GM04503 (cell line): ENCODE data around the gene RAB3IL1.

Source experiments
- DNase-seq: peaks from one replicate; pipeline ENCODE4 v3.0.0-alpha.2; 2012; ENCODE audit warnings: low read depth

RAB3IL1 gene

GRCh38 chr11:61952882-61953281, 35.5 kb upstream of the RAB3IL1 start:
- DNase-seq = no peak

DNA sequence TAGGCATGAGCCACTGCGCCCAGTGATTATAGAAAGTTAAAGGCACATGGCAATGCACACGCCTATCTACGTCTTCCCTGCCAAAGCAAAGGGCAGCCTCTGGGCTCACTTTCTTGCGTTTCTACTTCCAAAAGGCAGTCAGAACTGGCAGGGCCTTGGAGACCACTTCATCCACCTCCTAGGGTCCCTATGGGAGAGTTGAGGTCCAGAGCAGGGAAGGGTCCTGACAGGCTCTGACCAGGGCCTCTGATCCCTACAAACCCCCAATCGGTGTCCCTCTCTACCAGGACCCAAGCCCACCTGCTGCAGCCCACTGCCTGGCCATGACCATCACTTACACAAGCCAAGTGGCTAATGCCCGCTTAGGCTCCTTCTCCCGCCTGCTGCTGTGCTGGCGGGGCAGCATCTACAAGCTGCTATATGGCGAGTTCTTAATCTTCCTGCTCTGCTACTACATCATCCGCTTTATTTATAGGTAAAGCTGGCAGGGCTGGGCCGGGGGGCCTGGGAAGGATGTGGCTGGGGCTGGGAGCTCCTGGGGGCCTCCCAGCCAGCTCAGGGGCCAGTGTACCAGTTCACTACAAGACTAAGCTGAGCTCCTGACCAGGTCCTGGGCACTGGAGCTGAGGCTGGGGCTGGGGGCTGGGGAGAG, 34.2 kb upstream of the RAB3IL1 start:
- no peak for DNase-seq

DNA sequence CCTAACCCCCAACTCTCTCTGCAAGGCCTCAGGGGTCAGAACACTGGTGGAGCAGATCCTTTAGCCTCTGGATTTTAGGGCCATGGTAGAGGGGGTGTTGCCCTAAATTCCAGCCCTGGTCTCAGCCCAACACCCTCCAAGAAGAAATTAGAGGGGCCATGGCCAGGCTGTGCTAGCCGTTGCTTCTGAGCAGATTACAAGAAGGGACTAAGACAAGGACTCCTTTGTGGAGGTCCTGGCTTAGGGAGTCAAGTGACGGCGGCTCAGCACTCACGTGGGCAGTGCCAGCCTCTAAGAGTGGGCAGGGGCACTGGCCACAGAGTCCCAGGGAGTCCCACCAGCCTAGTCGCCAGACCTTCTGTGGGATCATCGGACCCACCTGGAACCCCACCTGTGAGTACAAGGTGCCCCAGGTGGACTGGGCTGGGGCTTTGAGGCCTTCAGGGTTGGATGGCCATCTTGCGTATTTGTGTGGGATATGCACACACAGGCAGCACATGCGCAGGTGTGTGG, 32.7 kb upstream of the RAB3IL1 start, which contains the start of gene BEST1:
BEST1 (plus strand) TSS at position 317 of the 513 bp plus-strand sequence. CDS start 1,456 bp downstream, outside the sequence.
- no peak for DNase-seq

DNA sequence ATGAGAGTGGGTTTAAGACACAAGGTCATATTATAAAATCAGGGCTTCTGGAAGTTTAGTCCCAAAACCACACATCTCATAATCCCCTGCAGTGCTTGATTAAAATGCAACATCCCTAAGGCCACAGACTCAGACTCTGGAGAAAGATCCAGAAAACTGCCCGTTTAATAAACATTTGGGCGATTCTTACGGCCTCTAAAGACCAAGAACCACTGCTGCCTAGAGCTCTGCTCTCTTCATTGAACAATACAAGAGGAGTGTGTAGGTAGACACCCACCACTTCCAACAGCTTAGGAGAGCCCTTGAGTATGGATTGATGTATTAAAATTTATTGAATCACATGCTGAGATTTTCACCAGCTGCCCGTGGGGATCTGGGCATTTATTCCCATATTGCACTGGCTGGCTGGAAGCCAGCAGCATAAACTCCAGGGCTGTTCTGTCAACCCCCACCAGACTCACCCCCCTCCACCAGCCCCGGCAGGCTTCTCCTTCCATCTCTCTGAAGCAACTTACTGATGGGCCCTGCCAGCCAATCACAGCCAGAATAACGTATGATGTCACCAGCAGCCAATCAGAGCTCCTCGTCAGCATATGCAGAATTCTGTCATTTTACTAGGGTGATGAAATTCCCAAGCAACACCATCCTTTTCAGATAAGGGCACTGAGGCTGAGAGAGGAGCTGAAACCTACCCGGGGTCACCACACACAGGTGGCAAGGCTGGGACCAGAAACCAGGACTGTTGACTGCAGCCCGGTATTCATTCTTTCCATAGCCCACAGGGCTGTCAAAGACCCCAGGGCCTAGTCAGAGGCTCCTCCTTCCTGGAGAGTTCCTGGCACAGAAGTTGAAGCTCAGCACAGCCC, 32.0 kb upstream of the RAB3IL1 start:
- DNase-seq = peak; percentile 59

DNA sequence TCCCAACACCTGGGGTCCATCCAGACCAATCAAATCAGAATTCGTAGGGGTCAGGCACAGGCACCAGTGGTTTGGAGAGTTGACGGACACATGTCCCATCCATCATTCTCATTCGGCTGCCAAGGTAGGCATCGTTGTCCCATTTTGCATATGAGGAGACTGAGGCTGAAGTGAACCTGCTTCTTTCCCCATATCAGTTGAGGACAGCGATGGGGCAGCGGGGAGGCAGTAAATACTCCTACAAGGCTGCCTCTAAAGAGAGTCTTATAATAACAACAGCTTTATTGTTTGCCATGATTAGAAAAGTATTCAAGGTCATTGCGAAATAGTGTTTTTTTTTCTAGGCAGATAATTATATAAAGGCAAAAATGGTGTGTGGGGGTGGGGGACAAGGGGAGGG, 31.1 kb upstream of the RAB3IL1 start:
- DNase-seq = no peak

- DNase-seq = no peak
These were observed 30.3 kb upstream of the RAB3IL1 start for GRCh38 chr11:61947486-61948210.

GRCh38 chr11:61946894-61947293, 29.5 kb upstream of the RAB3IL1 start:
- no peak for DNase-seq

- no peak for DNase-seq
These were observed 27.8 kb upstream of the RAB3IL1 start for GRCh38 chr11:61945191-61945590.

DNA sequence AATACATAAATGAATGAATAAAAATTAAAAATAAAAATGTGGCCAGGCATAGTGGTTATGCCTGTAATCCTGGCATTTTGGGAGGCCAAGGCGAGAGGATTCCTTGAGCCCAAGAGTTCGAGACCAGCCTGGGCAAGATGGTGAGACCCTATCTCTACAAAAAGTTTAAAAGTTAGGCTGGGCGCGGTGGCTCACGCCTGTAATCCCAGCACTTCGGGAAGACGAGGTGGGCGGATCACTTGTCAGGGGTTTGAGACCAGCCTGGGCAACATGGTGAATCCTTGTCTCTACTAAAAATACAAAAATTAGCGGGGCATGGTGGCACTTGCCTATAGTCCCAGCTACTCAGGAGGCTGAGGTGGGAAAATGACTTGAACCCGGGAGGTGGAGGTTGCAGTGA, 23.1 kb upstream of the RAB3IL1 start:
- DNase-seq = no peak

GRCh38 chr11:61935861-61936260, 18.5 kb upstream of the RAB3IL1 start:
- DNase-seq = no peak

GRCh38 chr11:61930933-61931332, 13.6 kb upstream of the RAB3IL1 start:
- no peak for DNase-seq

GRCh38 chr11:61928606-61929005, 11.2 kb upstream of the RAB3IL1 start:
- no peak for DNase-seq

DNA sequence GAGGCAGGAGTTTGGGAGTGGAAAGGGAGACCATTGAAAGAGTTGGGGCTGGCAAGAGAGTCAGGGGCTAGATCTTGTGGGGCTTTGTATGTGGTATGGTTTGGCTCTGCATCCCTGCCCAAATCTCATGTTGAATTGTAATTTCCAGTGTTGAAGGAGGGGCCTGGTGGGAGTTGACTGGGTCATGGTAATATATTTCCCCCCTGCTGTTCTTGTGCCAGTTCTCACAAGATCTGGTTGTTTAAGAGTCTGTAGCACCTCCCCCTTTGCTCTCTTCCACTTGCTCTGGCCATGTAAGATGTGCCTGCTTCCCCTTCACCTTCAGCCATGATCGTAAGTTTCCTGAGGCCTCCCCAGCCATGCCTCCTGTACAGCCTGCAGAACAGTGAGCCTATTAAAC, 10.1 kb upstream of the RAB3IL1 start:
- no peak for DNase-seq

DNA sequence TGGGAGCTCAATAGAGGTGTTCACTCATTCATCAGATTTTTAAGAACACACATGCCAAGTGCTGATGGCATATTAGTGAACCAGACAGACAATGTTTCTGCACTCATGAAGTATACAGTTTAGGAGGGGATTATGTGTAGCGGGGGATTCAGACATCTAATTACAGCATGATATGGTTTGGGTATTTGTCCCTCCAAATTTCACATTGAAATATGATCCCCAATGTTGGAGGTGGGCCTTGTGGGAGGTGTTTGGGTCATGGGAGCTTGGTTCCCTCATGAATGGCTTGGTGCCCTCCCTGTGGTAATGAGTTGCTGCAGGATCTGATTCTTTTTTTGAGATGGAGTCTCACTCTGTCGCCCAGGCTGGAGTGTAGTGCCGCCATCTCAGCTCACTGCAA, 8.9 kb upstream of the RAB3IL1 start:
- no peak for DNase-seq

- no peak for DNase-seq
These were observed 8.4 kb upstream of the RAB3IL1 start for GRCh38 chr11:61925736-61926135.

DNA sequence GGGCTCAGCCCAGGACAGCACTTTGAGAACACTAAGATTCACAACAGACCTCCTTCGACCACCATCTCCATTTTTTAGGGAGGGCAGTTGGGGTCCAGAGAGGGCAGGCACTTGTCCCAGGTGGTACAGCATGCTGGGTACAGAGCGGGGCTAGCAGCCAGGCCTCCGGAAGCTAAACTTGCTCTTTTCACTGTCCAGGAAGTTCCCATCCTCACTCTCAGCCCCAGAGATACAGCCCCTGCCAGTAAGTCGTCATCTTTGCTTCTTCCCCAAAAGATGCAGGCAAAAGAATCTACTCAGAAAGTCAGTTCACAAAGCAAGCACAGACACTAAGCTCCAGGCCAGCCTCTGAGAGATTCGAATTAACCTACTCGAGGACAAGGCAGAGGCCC, 6.7 kb upstream of the RAB3IL1 start:
- no peak for DNase-seq

GRCh38 chr11:61923166-61924063, 6.0 kb upstream of the RAB3IL1 start:
- no peak for DNase-seq

- peak; percentile 50 for DNase-seq
These were observed 5.2 kb upstream of the RAB3IL1 start for GRCh38 chr11:61922539-61922938.

- DNase-seq = no peak
These were observed 4.1 kb upstream of the RAB3IL1 start for GRCh38 chr11:61921446-61921845.

DNA sequence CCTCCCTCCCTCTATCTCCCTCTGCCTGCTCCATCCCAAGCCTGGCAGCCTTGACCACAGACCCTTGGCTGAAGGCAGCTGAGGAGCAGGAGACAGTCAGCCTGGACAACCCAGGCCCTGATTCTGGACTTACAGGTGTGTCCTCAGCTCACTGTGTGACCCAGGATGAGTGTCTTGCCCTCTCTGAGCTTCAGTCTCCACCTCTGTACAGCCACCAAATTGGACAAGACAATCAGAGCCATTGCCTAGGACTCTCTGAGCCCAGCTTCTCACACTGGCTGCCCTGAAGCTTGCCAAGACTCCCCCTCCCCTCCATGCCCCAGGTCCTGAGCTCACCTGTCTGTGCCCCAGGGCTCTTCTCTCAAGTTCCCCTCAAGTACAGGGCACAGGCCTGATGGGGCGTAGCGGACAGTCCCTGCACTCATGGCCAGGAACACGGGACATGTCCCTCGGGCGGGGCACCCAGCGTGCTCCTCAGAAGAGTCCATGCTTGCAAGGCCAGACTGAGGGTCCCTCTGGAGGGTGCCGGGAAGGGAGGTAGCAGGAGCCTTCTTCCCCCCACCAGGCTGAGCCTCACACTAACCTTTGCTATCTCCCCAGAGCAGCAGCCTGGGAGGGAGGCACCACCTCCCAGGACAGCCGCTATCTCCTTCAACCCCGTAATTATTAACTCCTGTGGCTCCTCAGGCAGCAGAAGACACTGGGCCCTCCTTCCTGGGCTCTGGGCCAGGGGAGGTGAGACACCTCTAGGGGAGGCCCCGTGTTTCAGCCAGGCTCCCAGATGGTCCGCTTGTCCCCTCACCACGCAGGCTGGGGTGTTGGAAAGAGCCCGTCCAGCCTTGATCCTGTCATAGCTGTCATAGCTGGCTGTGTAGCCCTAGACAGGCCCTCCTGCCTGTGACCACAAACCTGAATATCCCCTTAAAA, 2.6 kb upstream of the RAB3IL1 start:
- no peak for DNase-seq
